Measurements from ENCODE around the gene MFGE8. TPM values are rescaled to one million over a fixed set of nuclear protein-coding genes. Genes with fewer than 3 reads are reported as not detected.

MFGE8 gene
- total and polyA plus RNA-seq, 9 of the 15 experiments (the other 6 are each of a cell fraction or from before 2014, with no cell fraction given), result 2.3 to 142 (median 62.3) TPM

GRCh38 chr15:88898736-88899135, 14.4 kb downstream of the MFGE8 start:
- H3K27ac ChIP-seq (ENCODE audit: extremely low read depth, low read depth, low read length), result no peak overlapping the region
- ATAC-seq (no peak), DNase-seq (ENCODE audit: extremely low read depth in 1 of 4, low spot score in 3 of 4) (no peak), FAIRE-seq (no peak)
- POLR2A ChIA-PET, result interaction anchor here (1.5 kb wide), 1 partner anchor 13 kb away, joined by 4 read pairs; no protein-coding TSS in a partner anchor
- peaks cover 9 to 43% of the 10 kb centered on the region in 2 experiments; a peak in 4 of 5 replicates for H3K4me1 ChIP-seq (replicated peaks in 1 of 2; ENCODE audit: control insufficient read depth in 2 of 2, insufficient read depth in 2 of 2, low read length in 2 of 2)
- H3K79me2 ChIP-seq (ENCODE audit: control insufficient read depth, insufficient read depth, low read length), result no peaks in the 10 kb centered on the region
- H4K20me1 ChIP-seq (replicated peaks; ENCODE audit: control insufficient read depth, insufficient read depth, low read length), result no peaks in the 10 kb centered on the region
- no peak overlapping the region for H3K4me3 ChIP-seq
- CTCF ChIA-PET (ENCODE audit: low intra/inter-chr PET ratio), result no interaction called here
- in situ Hi-C loops (cut with MboI) (no loop called here), intact Hi-C loops (cut with micrococcal nuclease) (loop anchor here (5.0 kb wide), 1 partner anchor 279 kb away; no protein-coding TSS in a partner anchor)
- H3K27me3 ChIP-seq (ENCODE audit: control insufficient read depth in 2 of 2, insufficient read depth in 2 of 2, low read length in 2 of 2), result no peaks in the 10 kb centered on the region
- H3K9me3 ChIP-seq (replicated peaks; ENCODE audit: control insufficient read depth, insufficient read depth, low read depth, low read length), result no peaks in the 10 kb centered on the region
- no peak overlapping the region for H2AFZ ChIP-seq (ENCODE audit: low read depth, low read length)
- peak overlapping the region in 1 of 2 experiments; percentile 35; a peak in 1 of 4 replicates for H3K9ac ChIP-seq (ENCODE audit: insufficient read depth in 1 of 2, low read depth in 2 of 2, low read length in 2 of 2)
- no peak overlapping the region for H3K4me2 ChIP-seq (ENCODE audit: insufficient read depth, low read length)
- H3K36me3 ChIP-seq (ENCODE audit: control insufficient read depth, insufficient read depth, low read length), result peaks cover 41% of the 10 kb centered on the region; the same call in 2 of the 3 replicates
- TSS peak; percentile 49 for BruUV-seq (replicated peaks)
- H3K9me1 ChIP-seq (ENCODE audit: control insufficient read depth, insufficient read depth, low read length), result no peaks in the 10 kb centered on the region
- WGBS (ENCODE audit: insufficient coverage, low coverage, missing lambda C conversion rate), result 93% methylated on average over 4 of the region's 15 CpGs
- TF ChIP-seq ZBTB5 (IDR thresholded peaks at IDR 0.05), result no peak
- TF ChIP-seq POLR2G (IDR thresholded peaks at IDR 0.05; ENCODE audit: low read depth, low read length), result peak; percentile 60

All from K562 (cell line).